Measurements from ENCODE around the gene B3GAT3.

DNA sequence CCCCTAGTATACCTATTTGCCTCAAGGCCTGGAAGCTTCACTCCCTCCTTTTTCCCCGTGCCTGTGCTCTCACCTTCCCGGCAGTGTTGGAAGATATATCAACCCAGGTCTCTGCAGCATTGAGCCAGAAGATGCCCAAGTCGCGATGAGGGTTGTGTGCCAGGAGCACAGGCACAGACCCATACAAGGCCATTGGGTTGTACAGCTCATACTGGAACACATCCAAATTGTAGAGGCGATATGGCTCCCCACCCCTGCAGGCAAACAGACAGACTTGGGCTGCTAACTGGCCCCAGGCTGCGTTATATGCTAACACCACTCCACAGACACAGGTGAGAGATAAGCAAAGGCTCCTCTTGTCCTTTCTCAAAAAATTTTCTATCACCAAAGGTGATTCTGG, 10.7 kb upstream of the B3GAT3 start:
- TF ChIP-seq, protein P1, sequence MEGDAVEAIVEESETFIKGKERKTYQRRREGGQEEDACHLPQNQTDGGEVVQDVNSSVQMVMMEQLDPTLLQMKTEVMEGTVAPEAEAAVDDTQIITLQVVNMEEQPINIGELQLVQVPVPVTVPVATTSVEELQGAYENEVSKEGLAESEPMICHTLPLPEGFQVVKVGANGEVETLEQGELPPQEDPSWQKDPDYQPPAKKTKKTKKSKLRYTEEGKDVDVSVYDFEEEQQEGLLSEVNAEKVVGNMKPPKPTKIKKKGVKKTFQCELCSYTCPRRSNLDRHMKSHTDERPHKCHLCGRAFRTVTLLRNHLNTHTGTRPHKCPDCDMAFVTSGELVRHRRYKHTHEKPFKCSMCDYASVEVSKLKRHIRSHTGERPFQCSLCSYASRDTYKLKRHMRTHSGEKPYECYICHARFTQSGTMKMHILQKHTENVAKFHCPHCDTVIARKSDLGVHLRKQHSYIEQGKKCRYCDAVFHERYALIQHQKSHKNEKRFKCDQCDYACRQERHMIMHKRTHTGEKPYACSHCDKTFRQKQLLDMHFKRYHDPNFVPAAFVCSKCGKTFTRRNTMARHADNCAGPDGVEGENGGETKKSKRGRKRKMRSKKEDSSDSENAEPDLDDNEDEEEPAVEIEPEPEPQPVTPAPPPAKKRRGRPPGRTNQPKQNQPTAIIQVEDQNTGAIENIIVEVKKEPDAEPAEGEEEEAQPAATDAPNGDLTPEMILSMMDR (conservative IDR thresholded peaks at IDR 0.05 in 1 of 2, IDR thresholded peaks at IDR 0.05 in 1 of 2; ENCODE audit: extremely low read depth in 1 of 2, insufficient read depth in 1 of 2, low read depth in 1 of 2, low read length in 2 of 2), result no peak
- no peak for TF ChIP-seq EZH2 (IDR thresholded peaks at IDR 0.05; ENCODE audit: borderline replicate concordance, low read length)

Data from mammary epithelial cell (primary cell).